Measurements from ENCODE around the gene CDH2.
A peak's percentile ranks its signal among the peaks of the same experiment; 100 is the strongest.

CDH2 gene

DNA sequence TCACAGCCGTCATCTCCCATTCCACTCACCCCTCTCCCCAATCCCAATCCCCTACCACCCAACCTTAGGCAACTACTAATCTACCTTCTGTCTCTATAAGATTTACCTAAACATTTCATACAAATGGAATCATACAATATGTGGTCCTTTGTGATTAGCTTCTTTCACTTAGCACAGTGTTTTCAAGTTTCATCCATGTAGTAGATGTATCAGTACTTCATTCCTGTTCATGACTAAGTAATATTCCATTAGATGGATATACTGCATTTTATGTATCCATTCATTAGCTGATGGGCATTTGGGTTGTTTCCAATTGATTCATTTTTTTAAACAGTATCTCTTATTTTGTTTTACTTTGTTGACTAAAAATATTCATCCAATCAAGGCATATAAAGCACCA is 109.6 kb downstream of the CDH2 start:
- peaks cover 8% of the 10 kb centered on the region for H3K9me3 Mint-ChIP-seq
- H3K4me3 Mint-ChIP-seq, result no peak overlapping the region
- peaks cover 28% of the 10 kb centered on the region for H3K4me1 Mint-ChIP-seq
- TF ChIP-seq, protein P1, sequence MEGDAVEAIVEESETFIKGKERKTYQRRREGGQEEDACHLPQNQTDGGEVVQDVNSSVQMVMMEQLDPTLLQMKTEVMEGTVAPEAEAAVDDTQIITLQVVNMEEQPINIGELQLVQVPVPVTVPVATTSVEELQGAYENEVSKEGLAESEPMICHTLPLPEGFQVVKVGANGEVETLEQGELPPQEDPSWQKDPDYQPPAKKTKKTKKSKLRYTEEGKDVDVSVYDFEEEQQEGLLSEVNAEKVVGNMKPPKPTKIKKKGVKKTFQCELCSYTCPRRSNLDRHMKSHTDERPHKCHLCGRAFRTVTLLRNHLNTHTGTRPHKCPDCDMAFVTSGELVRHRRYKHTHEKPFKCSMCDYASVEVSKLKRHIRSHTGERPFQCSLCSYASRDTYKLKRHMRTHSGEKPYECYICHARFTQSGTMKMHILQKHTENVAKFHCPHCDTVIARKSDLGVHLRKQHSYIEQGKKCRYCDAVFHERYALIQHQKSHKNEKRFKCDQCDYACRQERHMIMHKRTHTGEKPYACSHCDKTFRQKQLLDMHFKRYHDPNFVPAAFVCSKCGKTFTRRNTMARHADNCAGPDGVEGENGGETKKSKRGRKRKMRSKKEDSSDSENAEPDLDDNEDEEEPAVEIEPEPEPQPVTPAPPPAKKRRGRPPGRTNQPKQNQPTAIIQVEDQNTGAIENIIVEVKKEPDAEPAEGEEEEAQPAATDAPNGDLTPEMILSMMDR (IDR thresholded peaks at IDR 0.05; ENCODE audit: unreplicated experiment in 3 of 3), result no peak
- no peaks in the 10 kb centered on the region for H3K27me3 Mint-ChIP-seq (ENCODE audit: low read depth)
- H3K36me3 Mint-ChIP-seq (ENCODE audit: low read depth), result peaks cover 5% of the 10 kb centered on the region
- no peak overlapping the region for H3K27ac Mint-ChIP-seq

DNA sequence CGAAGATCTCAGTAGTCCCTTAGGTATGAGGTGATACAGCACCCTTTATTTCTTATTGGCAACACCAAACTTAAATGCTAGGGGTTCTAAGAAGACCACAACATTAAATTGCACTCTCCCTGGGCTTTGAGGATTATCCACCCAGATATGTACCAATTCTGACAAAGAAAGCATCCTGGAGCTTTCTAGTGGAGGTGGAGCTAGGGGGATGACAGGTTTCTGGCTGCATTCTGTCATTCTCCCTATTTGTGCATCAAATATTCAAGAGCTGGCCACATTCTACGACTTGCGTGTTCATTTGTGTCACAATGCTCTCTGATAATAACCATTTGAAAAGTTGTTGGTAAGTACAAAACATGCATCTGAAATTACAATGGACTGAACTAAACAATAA is 111.1 kb downstream of the CDH2 start:
- Mint-ChIP-seq H3K36me3 (ENCODE audit: low read depth) (peaks cover 9% of the 10 kb centered on the region), H3K9me3 (peaks cover 8% of the 10 kb centered on the region), H3K4me1 (peaks cover 22% of the 10 kb centered on the region), H3K4me3 (no peak overlapping the region), H3K27me3 (ENCODE audit: low read depth) (no peaks in the 10 kb centered on the region), H3K27ac (peak overlapping the region in 2 of 3 experiments; percentile 13 to 43)
- TF ChIP-seq, protein P1 (IDR thresholded peaks at IDR 0.05; ENCODE audit: unreplicated experiment in 3 of 3), result no peak

DNA sequence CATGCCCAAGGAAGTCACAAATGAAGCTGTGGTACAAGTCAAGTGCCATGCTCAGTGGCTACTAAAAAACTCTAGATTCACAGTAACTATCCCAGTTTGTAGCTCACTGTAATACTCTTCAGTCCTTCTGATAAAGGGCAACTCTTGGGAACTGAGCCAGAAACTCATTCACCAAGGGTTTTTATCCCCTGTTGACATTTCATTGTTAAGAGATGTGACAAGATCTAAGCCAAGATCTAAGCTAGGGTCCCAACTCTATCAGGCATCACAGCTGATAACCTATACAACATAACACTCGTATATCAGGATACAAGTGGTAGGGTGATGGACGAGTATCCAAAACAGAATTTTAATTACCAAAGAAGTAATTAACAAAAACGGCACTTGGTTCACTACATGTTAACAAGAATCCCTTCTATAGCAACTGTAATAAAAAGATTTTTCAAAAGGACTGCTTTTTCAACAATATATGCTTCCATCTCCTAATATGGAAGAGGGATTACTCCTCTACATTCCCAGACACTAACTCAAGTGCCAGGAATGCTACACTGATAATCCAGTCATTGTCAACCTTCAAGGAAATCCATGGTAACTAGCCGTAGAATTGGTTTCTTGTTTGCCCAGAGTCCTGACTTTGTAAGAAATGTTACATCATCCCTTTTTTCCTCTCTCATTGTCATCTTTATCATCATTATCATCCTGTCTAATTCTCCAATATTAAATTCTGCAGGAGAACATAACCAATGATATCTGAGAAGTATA is 111.7 kb downstream of the CDH2 start:
- H3K27ac Mint-ChIP-seq, result peak overlapping the region in 2 of 3 experiments; percentile 58 to 87
- TF ChIP-seq, protein P1 (IDR thresholded peaks at IDR 0.05; ENCODE audit: unreplicated experiment in 3 of 3), result no peak
- no peaks in the 10 kb centered on the region for H3K27me3 Mint-ChIP-seq (ENCODE audit: low read depth)
- H3K4me1 Mint-ChIP-seq, result peaks cover 22% of the 10 kb centered on the region
- H3K36me3 Mint-ChIP-seq (ENCODE audit: low read depth), result peaks cover 5% of the 10 kb centered on the region
- H3K4me3 Mint-ChIP-seq, result no peak overlapping the region
- H3K9me3 Mint-ChIP-seq, result peaks cover 8% of the 10 kb centered on the region

DNA sequence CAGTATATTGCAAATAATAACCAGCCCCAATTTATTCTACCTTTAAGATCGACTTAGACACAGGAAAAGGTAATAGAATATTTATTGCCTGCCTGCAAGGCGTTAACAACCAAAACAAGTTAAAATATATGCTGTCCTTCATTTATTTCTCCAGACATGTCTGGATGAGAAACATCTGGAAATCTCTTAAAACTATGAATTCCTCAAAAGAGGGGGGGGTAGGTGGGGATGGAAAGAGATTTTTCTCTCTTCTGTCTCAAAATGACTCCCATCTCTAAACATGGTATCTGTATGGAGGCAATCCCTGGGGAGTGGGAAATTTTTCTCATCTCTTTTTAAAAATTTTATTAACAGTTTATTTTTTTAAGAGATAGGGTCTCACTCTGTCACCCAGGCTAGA is 113.0 kb downstream of the CDH2 start:
- H3K4me1 Mint-ChIP-seq, result peaks cover 22% of the 10 kb centered on the region

DNA sequence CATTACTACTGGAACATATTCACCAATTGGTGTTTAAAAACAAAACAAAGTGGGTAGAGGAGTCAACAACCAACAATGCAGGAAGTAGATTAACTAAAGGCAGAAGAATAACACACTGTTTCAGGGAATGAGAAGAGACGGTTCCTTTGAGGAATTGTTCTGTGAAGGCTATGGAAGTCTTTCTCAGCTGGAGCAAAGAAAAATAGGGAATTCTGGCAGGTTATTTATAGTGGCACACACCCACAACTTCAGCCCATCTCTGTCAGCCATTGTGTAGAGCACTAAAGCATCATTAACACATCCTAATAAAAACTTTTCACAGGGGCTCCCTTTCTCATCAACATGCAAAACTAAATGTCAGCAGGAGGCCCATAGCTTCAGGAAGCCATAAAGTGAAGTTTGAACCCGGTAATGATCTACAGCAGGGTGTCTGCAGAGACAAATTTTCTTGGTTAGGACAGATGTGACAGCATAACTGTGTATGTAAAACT is 113.6 kb downstream of the CDH2 start:
- peak overlapping the region in 1 of 3 experiments; percentile 15 for H3K4me3 Mint-ChIP-seq
- TF ChIP-seq, protein P1 (IDR thresholded peaks at IDR 0.05; ENCODE audit: unreplicated experiment in 3 of 3), result no peak
- peaks cover 8% of the 10 kb centered on the region for H3K9me3 Mint-ChIP-seq
- H3K27ac Mint-ChIP-seq, result peak overlapping the region; percentile 59 to 94 (median 77)
- H3K36me3 Mint-ChIP-seq (ENCODE audit: low read depth), result peaks cover 4% of the 10 kb centered on the region
- H3K4me1 Mint-ChIP-seq, result peaks cover 22% of the 10 kb centered on the region
- H3K27me3 Mint-ChIP-seq (ENCODE audit: low read depth), result no peaks in the 10 kb centered on the region

More for the DNA sequence above, 113.0 kb downstream of the CDH2 start:
- Mint-ChIP-seq H3K9me3 (peaks cover 8% of the 10 kb centered on the region), H3K27ac (peak overlapping the region; percentile 59 to 94 (median 77)), H3K4me3 (no peak overlapping the region), H3K27me3 (ENCODE audit: low read depth) (no peaks in the 10 kb centered on the region), H3K36me3 (ENCODE audit: low read depth) (peaks cover 4% of the 10 kb centered on the region)
- TF ChIP-seq, protein P1 (IDR thresholded peaks at IDR 0.05; ENCODE audit: unreplicated experiment in 3 of 3), result no peak

DNA sequence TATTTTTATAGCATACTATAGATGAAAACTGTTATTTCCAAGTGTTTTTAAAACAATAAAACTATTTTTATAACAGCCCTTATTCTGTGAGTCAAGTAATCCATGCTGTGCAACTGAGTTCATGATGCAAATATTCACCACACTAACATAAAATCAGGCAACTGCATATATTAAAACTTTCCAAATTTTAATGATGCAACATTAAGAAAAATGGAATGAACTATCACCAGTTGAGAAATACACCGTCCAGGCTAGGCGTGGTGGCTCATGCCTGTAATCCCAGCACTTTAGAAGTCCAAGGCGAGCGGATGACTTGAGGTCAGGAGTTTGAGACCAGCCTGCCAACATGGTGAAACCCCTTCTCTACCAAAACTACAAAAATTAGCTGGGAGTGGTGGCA is 114.5 kb downstream of the CDH2 start:
- TF ChIP-seq, protein P1 (IDR thresholded peaks at IDR 0.05; ENCODE audit: unreplicated experiment in 3 of 3), result no peak
- H3K36me3 Mint-ChIP-seq (ENCODE audit: low read depth), result peaks cover 4% of the 10 kb centered on the region
- peaks cover 3% of the 10 kb centered on the region for H3K9me3 Mint-ChIP-seq
- H3K4me3 Mint-ChIP-seq, result no peak overlapping the region
- no peaks in the 10 kb centered on the region for H3K27me3 Mint-ChIP-seq (ENCODE audit: low read depth)
- peak overlapping the region in 1 of 3 experiments; percentile 20 for H3K27ac Mint-ChIP-seq
- H3K4me1 Mint-ChIP-seq, result peaks cover 18% of the 10 kb centered on the region
